ENCODE measurements around the gene TASP1. TPM values are rescaled to one million over a fixed set of nuclear protein-coding genes. Genes with fewer than 3 reads are reported as not detected.
"Not testable (repeated sequence)": the region's sequence is repeated elsewhere in the genome, so short reads cannot be mapped to it uniquely, and the experiment has no call there.

The TASP1 gene
- total RNA-seq, 2 donors from 2014 or later = 15.8 to 16.6 TPM

GRCh38 chr20:13625304-13625979, 13.3 kb downstream of the TASP1 start:
- Histone ChIP-seq H3K27ac (ENCODE audit: low read depth, low read length) (no peak overlapping the region), H3K4me1 (ENCODE audit: control insufficient read depth, insufficient read depth, low read length) (peaks cover 4% of the 10 kb centered on the region), H3K36me3 (ENCODE audit: control insufficient read depth, insufficient read depth, low read length) (peaks cover 15% of the 10 kb centered on the region), H3K4me3 (ENCODE audit: low read length) (no peak overlapping the region), H3K9ac (ENCODE audit: extremely low read depth, low read length, poor library complexity, severe bottlenecking) (no peak overlapping the region), H3K9me3 (ENCODE audit: control insufficient read depth, low read length) (no peaks in the 10 kb centered on the region), H3K27me3 (ENCODE audit: control insufficient read depth, insufficient read depth, low read length, poor library complexity, severe bottlenecking) (no peaks in the 10 kb centered on the region)
- no peaks in the 10 kb centered on the region for H3K9me3 Mint-ChIP-seq
- H3K27me3 Mint-ChIP-seq (ENCODE audit: insufficient read depth) = no peaks in the 10 kb centered on the region
- H3K4me1 Mint-ChIP-seq = peaks cover 37% of the 10 kb centered on the region
- H3K36me3 Mint-ChIP-seq (ENCODE audit: low read depth) = peaks cover 24% of the 10 kb centered on the region
- no peak for TF ChIP-seq CTCF (conservative IDR thresholded peaks at IDR 0.05)
- DNase-seq = no peak
- H3K4me3 Mint-ChIP-seq = no peak overlapping the region
- WGBS, 2 experiments (ENCODE audit: insufficient coverage in 1 of 2, insufficient read length in 1 of 2) = 93 to 100% methylated on average over 5 to 6 of the region's 6 CpGs
- no peak overlapping the region for H3K27ac Mint-ChIP-seq

GRCh38 chr20:13619415-13619814, 19.3 kb downstream of the TASP1 start:
- H3K36me3 ChIP-seq (ENCODE audit: control insufficient read depth, insufficient read depth, low read length) = peaks cover 25% of the 10 kb centered on the region
- H3K27me3 ChIP-seq (ENCODE audit: control insufficient read depth, insufficient read depth, low read length, poor library complexity, severe bottlenecking); H3K27ac Mint-ChIP-seq; H3K27ac ChIP-seq (ENCODE audit: low read depth, low read length); H3K4me1 Mint-ChIP-seq; H3K4me3 Mint-ChIP-seq; H3K9me3 Mint-ChIP-seq; H3K9me3 ChIP-seq (ENCODE audit: control insufficient read depth, low read length); H3K4me1 ChIP-seq (ENCODE audit: control insufficient read depth, insufficient read depth, low read length); DNase-seq; H3K27me3 Mint-ChIP-seq (ENCODE audit: insufficient read depth); H3K4me3 ChIP-seq (ENCODE audit: low read length); H3K9ac ChIP-seq (ENCODE audit: extremely low read depth, low read length, poor library complexity, severe bottlenecking): not testable (repeated sequence)
- whole genome bisulfite sequencing, 2 experiments (ENCODE audit: insufficient coverage in 1 of 2, insufficient read length in 1 of 2) = 86 to 89% methylated on average over 1 of the region's 1 CpG
- peaks cover 19% of the 10 kb centered on the region for H3K36me3 Mint-ChIP-seq (ENCODE audit: low read depth)

GRCh38 chr20:13618456-13618855, 20.3 kb downstream of the TASP1 start:
- not testable (repeated sequence) for H3K27me3 Mint-ChIP-seq (ENCODE audit: insufficient read depth); H3K9ac ChIP-seq (ENCODE audit: extremely low read depth, low read length, poor library complexity, severe bottlenecking); H3K27ac Mint-ChIP-seq; H3K4me1 Mint-ChIP-seq; H3K4me3 ChIP-seq (ENCODE audit: low read length); H3K4me3 Mint-ChIP-seq; H3K9me3 Mint-ChIP-seq; DNase-seq; H3K9me3 ChIP-seq (ENCODE audit: control insufficient read depth, low read length); H3K27me3 ChIP-seq (ENCODE audit: control insufficient read depth, insufficient read depth, low read length, poor library complexity, severe bottlenecking); H3K4me1 ChIP-seq (ENCODE audit: control insufficient read depth, insufficient read depth, low read length); H3K27ac ChIP-seq (ENCODE audit: low read depth, low read length)
- H3K36me3 ChIP-seq (ENCODE audit: control insufficient read depth, insufficient read depth, low read length) = peaks cover 25% of the 10 kb centered on the region
- H3K36me3 Mint-ChIP-seq (ENCODE audit: low read depth) = peaks cover 19% of the 10 kb centered on the region
- 67 to 83% methylated on average over 1 of the region's 1 CpG for WGBS, 2 experiments (ENCODE audit: insufficient coverage in 1 of 2, insufficient read length in 1 of 2)

- H3K4me1 Mint-ChIP-seq; H3K4me1 ChIP-seq (ENCODE audit: control insufficient read depth, insufficient read depth, low read length): not testable (repeated sequence)
Observed at GRCh38 chr20:13617585-13617984, 21.1 kb downstream of the TASP1 start.

GRCh38 chr20:13616713-13617112, 22.0 kb downstream of the TASP1 start:
- H3K27ac ChIP-seq (ENCODE audit: low read depth, low read length); H3K9me3 Mint-ChIP-seq: not testable (repeated sequence)
- H3K27ac Mint-ChIP-seq = peak overlapping the region; percentile 16

More at GRCh38 chr20:13617585-13617984, 21.1 kb downstream of the TASP1 start:
- peaks cover 17% of the 10 kb centered on the region for H3K36me3 Mint-ChIP-seq (ENCODE audit: low read depth)
- not testable (repeated sequence) for H3K4me3 Mint-ChIP-seq; H3K27ac Mint-ChIP-seq; DNase-seq; H3K9me3 Mint-ChIP-seq; H3K27ac ChIP-seq (ENCODE audit: low read depth, low read length); H3K4me3 ChIP-seq (ENCODE audit: low read length); H3K9me3 ChIP-seq (ENCODE audit: control insufficient read depth, low read length); H3K27me3 ChIP-seq (ENCODE audit: control insufficient read depth, insufficient read depth, low read length, poor library complexity, severe bottlenecking); H3K27me3 Mint-ChIP-seq (ENCODE audit: insufficient read depth); H3K9ac ChIP-seq (ENCODE audit: extremely low read depth, low read length, poor library complexity, severe bottlenecking)
- H3K36me3 ChIP-seq (ENCODE audit: control insufficient read depth, insufficient read depth, low read length) = peaks cover 20% of the 10 kb centered on the region
- WGBS, 2 experiments (ENCODE audit: insufficient coverage in 1 of 2, insufficient read length in 1 of 2) = no CpG with 5 or more reads among the region's 2 CpGs

More at GRCh38 chr20:13616713-13617112, 22.0 kb downstream of the TASP1 start:
- not testable (repeated sequence) for DNase-seq; H3K4me1 ChIP-seq (ENCODE audit: control insufficient read depth, insufficient read depth, low read length); H3K9ac ChIP-seq (ENCODE audit: extremely low read depth, low read length, poor library complexity, severe bottlenecking); H3K27me3 Mint-ChIP-seq (ENCODE audit: insufficient read depth); H3K4me3 ChIP-seq (ENCODE audit: low read length); H3K36me3 Mint-ChIP-seq (ENCODE audit: low read depth); H3K9me3 ChIP-seq (ENCODE audit: control insufficient read depth, low read length); H3K4me1 Mint-ChIP-seq; H3K4me3 Mint-ChIP-seq; H3K27me3 ChIP-seq (ENCODE audit: control insufficient read depth, insufficient read depth, low read length, poor library complexity, severe bottlenecking)
- WGBS, 2 experiments (ENCODE audit: insufficient coverage in 1 of 2, insufficient read length in 1 of 2) = 100% methylated on average over 1 to 2 of the region's 2 CpGs
- H3K36me3 ChIP-seq (ENCODE audit: control insufficient read depth, insufficient read depth, low read length) = peaks cover 11% of the 10 kb centered on the region

Measured in endodermal cell (in vitro differentiated cells).